ENCODE results near the gene GSTM3. TPM values are rescaled to one million over a fixed set of nuclear protein-coding genes. Genes with fewer than 3 reads are reported as not detected.

GSTM3 gene
- total and polyA plus RNA-seq, 2 of the 13 experiments (the other 11 are each of a cell fraction or from before 2014, with no cell fraction given): 127 to 142 TPM

DNA sequence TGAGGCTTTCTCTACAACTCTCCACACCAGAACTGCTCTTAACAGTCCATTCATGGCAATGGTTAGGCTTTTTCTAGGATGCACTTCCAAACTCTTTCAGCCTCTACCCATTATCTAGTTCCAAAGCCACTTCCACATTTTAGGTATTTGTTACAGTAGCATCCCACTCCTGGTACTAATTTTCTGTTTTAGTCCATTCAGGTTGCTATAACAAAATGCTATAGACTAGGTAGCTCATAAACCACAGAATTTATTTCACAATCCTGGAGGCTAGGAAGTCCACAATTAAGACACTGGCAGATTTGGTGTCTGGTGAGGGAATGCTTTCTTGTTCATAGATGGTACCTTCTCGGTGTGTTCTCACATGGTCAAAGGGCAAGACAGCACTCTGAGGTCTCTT, 40.1 kb upstream of the GSTM3 start:
- H3K9ac ChIP-seq (ENCODE audit: insufficient read depth, low read depth, low read length): no peak overlapping the region
- no peak overlapping the region for H2AFZ ChIP-seq (ENCODE audit: low read length)
- H3K79me2 ChIP-seq (ENCODE audit: insufficient read depth, low read length): no peaks in the 10 kb centered on the region
- H3K27me3 ChIP-seq (ENCODE audit: control insufficient read depth in 1 of 2, insufficient read depth in 2 of 2, low read length in 2 of 2): peaks cover 0 to 3% of the 10 kb centered on the region in 2 experiments; a peak in 3 of 5 replicates
- ChIA-PET CTCF (ENCODE audit: low intra/inter-chr PET ratio, low total read pairs) (no interaction called here), POLR2A (no interaction called here)
- ATAC-seq: no peak
- peaks cover 10% of the 10 kb centered on the region for H3K4me1 ChIP-seq (ENCODE audit: insufficient read depth, low read length)
- in situ Hi-C loops (cut with HindIII; ENCODE audit: extremely low pct_ligation_motif_present, low pct_unique_long_range_greater_than_20kb): no loop called here
- WGBS (ENCODE audit: low lambda C conversion rate): 0% methylated on average over 1 of the region's 1 CpG
- H4K20me1 ChIP-seq (ENCODE audit: insufficient read depth, low read length): no peaks in the 10 kb centered on the region
- no TSS peak for BruUV-seq (replicated peaks)
- no peak overlapping the region for H3K4me3 ChIP-seq (replicated peaks in 1 of 3; ENCODE audit: insufficient read depth in 1 of 3, low read depth in 2 of 3, low read length in 3 of 3)
- H3K27ac ChIP-seq (ENCODE audit: extremely low read length, insufficient read depth, low read length): no peak overlapping the region
- TF ChIP-seq DMAP1 (CRISPR knock-in tag; IDR thresholded peaks at IDR 0.05) (no peak), SMARCE1 (IDR thresholded peaks at IDR 0.05; ENCODE audit: borderline replicate concordance) (no peak), MAFG (CRISPR knock-in tag; IDR thresholded peaks at IDR 0.05) (no peak), MLLT10 (CRISPR knock-in tag; IDR thresholded peaks at IDR 0.05) (no peak), RBM39 (IDR thresholded peaks at IDR 0.05; ENCODE audit: low read depth, low read length, poor library complexity, severe bottlenecking) (no peak), CBX5 (CRISPR knock-in tag; IDR thresholded peaks at IDR 0.05; ENCODE audit: borderline replicate concordance) (no peak)
- no peaks in the 10 kb centered on the region for H3K36me3 ChIP-seq (replicated peaks in 1 of 2; ENCODE audit: control insufficient read depth in 1 of 2, insufficient read depth in 2 of 2, low read length in 2 of 2)
- intact Hi-C loops (cut with micrococcal nuclease; ENCODE audit: unreplicated experiment): no loop called here
- DNase-seq (ENCODE audit: low spot score): no peak
- no peak for FAIRE-seq
- H3K9me3 ChIP-seq (ENCODE audit: low read length): peaks cover 8% of the 10 kb centered on the region
- no peak overlapping the region for H3K4me2 ChIP-seq (ENCODE audit: low read depth, low read length)

DNA sequence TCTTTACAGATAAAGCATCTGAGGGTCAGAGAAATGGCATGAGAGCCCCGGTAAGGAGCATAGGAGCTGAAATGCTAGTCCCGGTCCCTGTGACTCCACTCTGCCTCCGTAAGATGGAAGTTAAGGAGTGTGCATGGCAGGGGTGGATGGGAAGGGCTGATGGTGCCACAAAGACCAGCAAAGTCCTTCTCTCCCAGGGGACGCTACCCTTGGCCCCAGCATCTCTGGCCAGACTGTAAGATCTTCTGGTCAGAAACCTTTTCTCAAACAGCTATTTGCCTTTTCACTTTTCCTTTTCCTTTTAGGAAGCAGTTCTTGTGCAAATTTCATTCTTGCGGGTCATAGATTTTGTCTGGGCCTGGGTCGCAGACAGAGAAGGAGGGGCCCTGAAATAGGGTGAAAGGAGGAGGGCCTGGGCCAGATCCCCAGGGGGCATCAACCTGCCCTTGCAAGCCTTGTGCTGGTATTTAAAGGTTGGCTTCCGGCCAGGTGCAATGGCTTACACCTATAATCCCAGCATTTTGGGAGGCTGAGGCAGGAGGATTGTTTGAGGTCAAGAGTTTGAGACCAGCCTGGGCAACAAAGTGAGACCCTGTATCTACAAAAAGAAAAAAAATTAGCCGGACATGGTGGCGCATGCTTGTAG, 37.3 kb upstream of the GSTM3 start:
- ChIA-PET POLR2A (interaction anchor here (2.2 kb wide), 1 partner anchor 206 kb away, joined by 19 read pairs; the partner anchor contains the start of gene AHCYL1), CTCF (ENCODE audit: low intra/inter-chr PET ratio, low total read pairs) (interaction anchor here (2.7 kb wide), 1 partner anchor 206 kb away, joined by 48 read pairs; the partner anchor contains the start of gene AHCYL1)
- Histone ChIP-seq H3K36me3 (replicated peaks in 1 of 2; ENCODE audit: control insufficient read depth in 1 of 2, insufficient read depth in 2 of 2, low read length in 2 of 2) (no peaks in the 10 kb centered on the region), H3K27me3 (ENCODE audit: control insufficient read depth in 1 of 2, insufficient read depth in 2 of 2, low read length in 2 of 2) (no peaks in the 10 kb centered on the region), H3K9me3 (ENCODE audit: low read length) (peaks cover 8% of the 10 kb centered on the region), H3K79me2 (ENCODE audit: insufficient read depth, low read length) (no peaks in the 10 kb centered on the region), H3K4me3 (replicated peaks in 1 of 3; ENCODE audit: insufficient read depth in 1 of 3, low read depth in 2 of 3, low read length in 3 of 3) (no peak overlapping the region), H3K9ac (ENCODE audit: insufficient read depth, low read depth, low read length) (no peak overlapping the region), H3K4me1 (ENCODE audit: insufficient read depth, low read length) (peaks cover 19% of the 10 kb centered on the region), H3K4me2 (ENCODE audit: low read depth, low read length) (no peak overlapping the region), H2AFZ (ENCODE audit: low read length) (no peak overlapping the region), H3K27ac (ENCODE audit: extremely low read length, insufficient read depth, low read length) (no peak overlapping the region), H4K20me1 (ENCODE audit: insufficient read depth, low read length) (no peaks in the 10 kb centered on the region)
- intact Hi-C loops (cut with micrococcal nuclease; ENCODE audit: unreplicated experiment): loop anchor here (1.0 to 5.0 kb wide), 4 partner anchors 134 to 233 kb away; partner anchors contain the start of genes AHCYL1 and CSF1
- FAIRE-seq (no peak), ATAC-seq (no peak), DNase-seq (ENCODE audit: low spot score) (no peak)
- TF ChIP-seq TSC22D2 (CRISPR knock-in tag; IDR thresholded peaks at IDR 0.05; ENCODE audit: borderline replicate concordance): no peak
- TF ChIP-seq MIXL1 (CRISPR knock-in tag; IDR thresholded peaks at IDR 0.05): no peak
- no peak for TF ChIP-seq MYNN (CRISPR knock-in tag; IDR thresholded peaks at IDR 0.05; ENCODE audit: low read depth)
- TF ChIP-seq ERF (CRISPR knock-in tag; IDR thresholded peaks at IDR 0.05): no peak
- in situ Hi-C loops (cut with HindIII; ENCODE audit: extremely low pct_ligation_motif_present, low pct_unique_long_range_greater_than_20kb): loop anchor here (5.0 kb wide), 1 partner anchor 204 kb away; the partner anchor contains the start of gene AHCYL1
- WGBS (ENCODE audit: low lambda C conversion rate): 68% methylated on average over 9 of the region's 9 CpGs
- BruUV-seq (replicated peaks): no TSS peak

Measured in HepG2 (cell line).